ENCODE data around the gene ACHE. TPM values are rescaled to one million over a fixed set of nuclear protein-coding genes. Genes with fewer than 3 reads are reported as not detected.
A peak's percentile ranks its signal among the peaks of the same experiment; 100 is the strongest.

ACHE gene
- total and polyA plus RNA-seq, 4 donors: 0.15 to 17.6 (median 0.21) TPM

GRCh38 chr7:100864263-100864845 lies 31.3 kb downstream of the ACHE start:
- Histone ChIP-seq H3K27ac (ENCODE audit: low read depth in 1 of 2, low read length in 2 of 2) (no peak overlapping the region), H3K27me3 (ENCODE audit: control insufficient read depth in 4 of 4, insufficient read depth in 4 of 4, low read length in 3 of 4) (no peaks in the 10 kb centered on the region), H3K9ac (ENCODE audit: low read depth in 1 of 2, low read length in 2 of 2) (no peak overlapping the region), H3K9me3 (ENCODE audit: control insufficient read depth in 4 of 4, low read length in 3 of 4) (no peaks in the 10 kb centered on the region), H3K36me3 (ENCODE audit: control insufficient read depth in 4 of 4, insufficient read depth in 3 of 4, low read depth in 1 of 4, low read length in 3 of 4) (peaks cover 0 to 3% (median 1%) of the 10 kb centered on the region in 4 donors), H3K4me3 (ENCODE audit: low read depth in 1 of 3, low read length in 3 of 3) (no peak overlapping the region), H3K4me1 (ENCODE audit: control insufficient read depth in 4 of 4, insufficient read depth in 4 of 4, low read length in 3 of 4) (peaks cover 13 to 36% (median 20%) of the 10 kb centered on the region in 4 donors)
- TF ChIP-seq HNF4G (IDR thresholded peaks at IDR 0.05) (no peak), NR2F2 (IDR thresholded peaks at IDR 0.05) (no peak), TAF1 (conservative IDR thresholded peaks at IDR 0.05) (no peak), JUND (IDR thresholded peaks at IDR 0.05) (no peak), YY1 (IDR thresholded peaks at IDR 0.05) (no peak), GABPA (IDR thresholded peaks at IDR 0.05 in 1 of 2, conservative IDR thresholded peaks at IDR 0.05 in 1 of 2) (no peak)
- 91% methylated on average over 12 of the region's 12 CpGs for whole genome bisulfite sequencing
- DNase-seq (ENCODE audit: low spot score): no peak

- WGBS: 17% methylated on average over 10 of the region's 10 CpGs
- Histone ChIP-seq H3K36me3 (ENCODE audit: control insufficient read depth in 4 of 4, insufficient read depth in 3 of 4, low read depth in 1 of 4, low read length in 3 of 4) (peaks cover 0 to 3% (median 1%) of the 10 kb centered on the region in 4 donors), H3K9me3 (ENCODE audit: control insufficient read depth in 4 of 4, low read length in 3 of 4) (no peaks in the 10 kb centered on the region), H3K4me3 (ENCODE audit: low read depth in 1 of 3, low read length in 3 of 3) (no peak overlapping the region), H3K27ac (ENCODE audit: low read depth in 1 of 2, low read length in 2 of 2) (peak overlapping the region; percentile 49 to 71), H3K9ac (ENCODE audit: low read depth in 1 of 2, low read length in 2 of 2) (no peak overlapping the region), H3K27me3 (ENCODE audit: control insufficient read depth in 4 of 4, insufficient read depth in 4 of 4, low read length in 3 of 4) (no peaks in the 10 kb centered on the region), H3K4me1 (ENCODE audit: control insufficient read depth in 4 of 4, insufficient read depth in 4 of 4, low read length in 3 of 4) (peaks cover 12 to 28% (median 15%) of the 10 kb centered on the region in 4 donors)
- no peak for DNase-seq (ENCODE audit: low spot score)
- TF ChIP-seq FOXA1 (IDR thresholded peaks at IDR 0.05) (no peak), CTCF (IDR thresholded peaks at IDR 0.05; ENCODE audit: low read depth, low read length, missing input control) (no peak), SP1 (IDR thresholded peaks at IDR 0.05) (peak; percentile 87), YY1 (IDR thresholded peaks at IDR 0.05) (peak; percentile 29), FOXA2 (IDR thresholded peaks at IDR 0.05) (no peak), JUND (IDR thresholded peaks at IDR 0.05) (peak in 1 of 2 donors; percentile 28), HNF4G (IDR thresholded peaks at IDR 0.05) (no peak), TAF1 (conservative IDR thresholded peaks at IDR 0.05) (no peak), NR2F2 (IDR thresholded peaks at IDR 0.05) (peak; percentile 85), GABPA (IDR thresholded peaks at IDR 0.05 in 1 of 2, conservative IDR thresholded peaks at IDR 0.05 in 1 of 2) (no peak), RAD21 (IDR thresholded peaks at IDR 0.05) (peak in 1 of 2 donors; percentile 61), MAX (IDR thresholded peaks at IDR 0.05) (no peak), ZBTB33 (IDR thresholded peaks at IDR 0.05) (peak; percentile 59), RXRA (IDR thresholded peaks at IDR 0.05) (peak; percentile 64 to 75), EGR1 (IDR thresholded peaks at IDR 0.05; ENCODE audit: low read depth in 2 of 2) (no peak), HNF4A (conservative IDR thresholded peaks at IDR 0.05) (peak; percentile 90 to 94), REST (IDR thresholded peaks at IDR 0.05) (peak; percentile 60)
- TF ChIP-seq, protein P1, sequence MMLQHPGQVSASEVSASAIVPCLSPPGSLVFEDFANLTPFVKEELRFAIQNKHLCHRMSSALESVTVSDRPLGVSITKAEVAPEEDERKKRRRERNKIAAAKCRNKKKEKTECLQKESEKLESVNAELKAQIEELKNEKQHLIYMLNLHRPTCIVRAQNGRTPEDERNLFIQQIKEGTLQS (IDR thresholded peaks at IDR 0.05): no peak
Measured at GRCh38 chr7:100863406-100863950, 32.2 kb downstream of the ACHE start.

Data from liver (tissue), 9 donors.